Stimulated activated CD4-positive, alpha-beta T cell treated with anti-CD3 and anti-CD28 coated beads, Interleukin-12 subunit alpha, Interleukin-12 subunit beta, amount 100 ng/mL, for 48 hours (primary cell): ENCODE results near the gene FGGY.
"Not testable (repeated sequence)": the region's sequence is repeated elsewhere in the genome, so short reads cannot be mapped to it uniquely, and the experiment has no call there.

ENCODE experiments used
- DNase-seq, 3 donors: peaks; one replicate each; pipeline ENCODE4 v3.0.0-alpha.2; 2020; ENCODE audit warnings: low read depth in 2 of 3, low spot score in 1 of 3

The FGGY gene

GRCh38 chr1:59541161-59541560 is 244.3 kb downstream of the FGGY start:
- no peak for DNase-seq

GRCh38 chr1:59541891-59542290 is 245.0 kb downstream of the FGGY start:
- no peak for DNase-seq

DNA sequence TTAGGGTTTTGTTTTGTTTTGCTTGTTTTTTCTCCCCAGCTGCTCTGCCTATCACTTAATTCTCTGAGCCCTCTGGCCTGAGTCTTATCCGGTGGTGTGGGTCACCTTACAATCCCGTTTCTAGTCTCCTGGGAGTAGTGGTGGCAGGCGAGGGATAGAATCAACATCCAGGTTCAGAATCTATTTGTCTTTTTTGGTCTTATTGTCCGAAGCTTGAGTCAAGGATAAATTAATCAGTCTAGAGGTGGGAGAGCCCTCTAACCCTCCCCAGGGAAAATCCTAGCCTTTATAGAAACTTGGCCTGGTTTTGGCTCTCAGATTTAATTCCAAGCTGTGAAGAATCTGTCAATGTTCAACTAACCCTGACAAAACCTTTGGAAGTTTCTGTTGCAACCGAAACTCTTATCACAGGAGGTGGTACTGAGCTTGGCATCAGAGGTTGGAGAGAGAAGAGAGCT is 246.3 kb downstream of the FGGY start:
- no peak for DNase-seq

DNA sequence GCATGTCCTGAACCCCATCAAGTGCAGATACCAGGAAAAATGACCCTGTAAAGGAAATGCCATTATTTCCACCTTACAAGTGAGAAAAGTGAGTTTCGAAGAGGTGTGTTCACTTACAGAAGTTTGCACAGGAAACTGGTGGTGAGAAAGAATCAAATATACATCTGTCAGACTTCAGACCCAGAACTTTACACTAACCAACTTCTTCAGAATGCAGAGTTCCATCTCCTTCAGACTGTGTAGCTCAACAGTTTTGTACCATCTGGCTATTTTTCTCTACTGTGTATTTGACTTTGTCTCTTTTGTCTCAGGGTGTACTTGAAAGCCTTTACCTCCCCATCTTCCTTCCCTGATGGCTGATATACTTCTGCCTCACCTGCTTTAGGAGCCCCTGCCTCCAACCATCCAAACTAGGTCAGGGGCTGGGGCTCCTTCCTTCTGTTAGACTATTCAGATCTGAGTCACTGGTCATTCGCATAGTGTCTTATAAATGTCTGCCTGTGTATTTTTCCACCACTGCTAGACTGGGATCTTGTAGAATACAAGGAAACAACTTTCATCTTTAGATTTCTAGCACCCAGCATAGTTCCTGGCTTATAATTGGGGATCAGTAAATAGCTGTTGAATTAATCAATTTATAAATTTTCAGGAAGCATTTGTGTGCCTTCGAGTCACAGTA is 247.9 kb downstream of the FGGY start:
- DNase-seq = no peak

- DNase-seq = no peak
These were observed 248.9 kb downstream of the FGGY start for GRCh38 chr1:59545830-59546229.

GRCh38 chr1:59549066-59549837 is 252.4 kb downstream of the FGGY start:
- DNase-seq = no peak

DNA sequence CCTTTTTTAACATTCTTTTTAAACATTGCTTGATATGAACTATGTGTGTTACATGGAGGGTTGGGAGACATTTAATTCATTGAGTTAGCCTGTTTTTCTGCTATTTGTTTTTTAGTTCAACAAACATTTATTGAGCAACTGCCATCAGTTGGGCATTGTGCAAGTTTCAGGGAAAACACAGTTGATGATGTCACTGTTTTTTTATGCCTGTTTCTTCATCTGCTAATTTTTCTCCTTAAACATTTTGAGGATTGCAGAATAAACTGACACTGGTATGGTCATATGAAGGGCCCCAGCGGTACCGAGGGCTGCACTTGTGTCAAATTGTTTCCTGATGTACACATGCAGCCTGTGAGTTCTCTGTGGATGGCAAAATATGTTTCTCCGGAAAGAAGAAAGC is 253.0 kb downstream of the FGGY start:
- DNase-seq = no peak

DNA sequence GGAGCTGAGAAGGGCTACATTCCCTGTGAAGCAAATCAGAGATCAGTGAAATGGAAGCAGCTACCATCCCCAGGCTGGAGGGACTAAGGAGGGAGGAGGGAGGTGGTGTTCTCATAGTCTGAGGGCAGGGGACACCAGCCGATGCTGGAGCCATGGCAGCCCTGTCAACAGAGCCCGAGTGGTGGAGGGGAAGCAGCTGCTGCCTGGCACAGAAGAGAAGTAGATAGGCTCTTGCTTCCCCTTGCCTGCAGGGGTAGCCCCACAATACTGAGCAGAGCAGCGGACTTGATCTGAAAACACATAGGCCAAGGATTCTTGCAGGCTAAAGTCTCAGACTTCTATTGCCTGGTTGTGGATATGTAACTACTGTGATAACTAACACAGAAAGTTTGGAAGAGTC is 255.1 kb downstream of the FGGY start:
- DNase-seq = no peak

DNA sequence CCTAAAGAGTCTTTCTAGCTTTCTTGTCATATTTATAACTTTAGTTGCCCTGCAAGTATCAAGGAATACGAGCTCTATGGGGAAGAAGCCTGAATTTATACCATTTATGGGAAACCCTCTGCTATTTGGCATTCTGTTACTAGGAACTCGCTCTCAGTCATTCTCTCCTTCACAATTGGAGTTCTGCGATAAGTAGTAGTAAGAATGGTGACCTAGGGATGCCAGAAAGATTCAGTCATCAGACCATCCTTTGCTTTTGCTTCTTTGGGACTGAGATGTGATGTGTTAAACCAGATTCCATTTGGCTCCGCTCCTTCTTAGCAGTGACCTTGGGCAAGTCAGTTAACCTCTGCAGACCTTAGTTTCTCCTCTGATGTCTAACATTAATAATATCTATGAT is 256.5 kb downstream of the FGGY start:
- no peak for DNase-seq

GRCh38 chr1:59554011-59554663 is 257.2 kb downstream of the FGGY start:
- DNase-seq = no peak

- no peak for DNase-seq
These were observed 257.9 kb downstream of the FGGY start for GRCh38 chr1:59554752-59555151.

DNA sequence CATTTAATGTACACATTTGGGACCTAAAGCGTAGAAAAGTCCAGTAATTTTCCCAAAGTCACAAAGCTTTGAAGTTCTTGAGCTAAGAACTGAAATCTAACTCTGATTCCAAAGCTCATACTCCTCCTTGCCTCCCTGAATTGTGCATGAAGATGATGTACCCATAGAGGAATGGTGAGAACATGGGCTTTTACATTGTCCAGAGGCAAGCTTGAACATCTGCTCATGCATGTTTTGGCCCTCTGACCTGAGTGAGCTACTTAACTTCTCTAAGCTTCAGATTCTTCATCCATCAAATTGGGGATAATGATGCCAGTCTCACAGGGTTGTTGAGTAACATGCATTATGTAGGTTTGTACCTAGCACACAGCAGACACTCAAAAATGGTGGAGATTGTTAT is 259.5 kb downstream of the FGGY start:
- no peak for DNase-seq

- DNase-seq = no peak
These were observed 260.1 kb downstream of the FGGY start for GRCh38 chr1:59556802-59557548.

- DNase-seq = no peak
These were observed 260.6 kb downstream of the FGGY start for GRCh38 chr1:59557549-59557885.

GRCh38 chr1:59558580-59558979 is 261.7 kb downstream of the FGGY start:
- DNase-seq = not testable (repeated sequence)

DNA sequence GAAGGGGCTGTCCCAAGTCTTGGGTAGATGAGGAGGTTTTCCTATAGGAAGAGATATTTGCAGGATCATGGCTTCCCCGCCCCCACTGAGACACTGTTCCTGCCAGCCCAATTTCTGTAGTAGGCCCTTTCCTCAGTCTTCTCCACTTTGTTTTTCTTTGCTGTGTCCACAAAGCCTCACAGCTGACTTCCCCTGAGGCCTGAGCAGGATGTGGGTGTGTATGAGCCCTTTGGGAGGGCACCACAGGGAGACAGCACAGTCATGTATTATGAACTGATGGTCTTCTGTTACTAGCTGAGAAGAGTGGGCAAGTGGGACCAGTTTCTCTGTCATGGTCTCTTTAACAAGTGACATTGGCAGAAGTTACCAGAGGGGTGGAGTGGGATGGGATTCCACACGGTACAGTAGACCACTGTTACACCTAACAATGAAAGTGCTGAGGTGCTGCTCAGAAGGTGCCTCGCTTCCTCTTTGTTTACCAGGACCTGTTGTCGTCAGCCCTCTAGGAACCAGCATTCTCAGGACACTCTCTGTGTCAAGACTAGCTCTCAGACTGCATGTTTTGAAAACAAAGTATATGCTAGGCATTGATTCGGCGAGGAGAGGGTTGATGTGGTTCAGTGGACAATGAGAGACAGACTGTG is 264.0 kb downstream of the FGGY start:
- no peak for DNase-seq

- no peak for DNase-seq
These were observed 264.9 kb downstream of the FGGY start for GRCh38 chr1:59561796-59562195.

DNA sequence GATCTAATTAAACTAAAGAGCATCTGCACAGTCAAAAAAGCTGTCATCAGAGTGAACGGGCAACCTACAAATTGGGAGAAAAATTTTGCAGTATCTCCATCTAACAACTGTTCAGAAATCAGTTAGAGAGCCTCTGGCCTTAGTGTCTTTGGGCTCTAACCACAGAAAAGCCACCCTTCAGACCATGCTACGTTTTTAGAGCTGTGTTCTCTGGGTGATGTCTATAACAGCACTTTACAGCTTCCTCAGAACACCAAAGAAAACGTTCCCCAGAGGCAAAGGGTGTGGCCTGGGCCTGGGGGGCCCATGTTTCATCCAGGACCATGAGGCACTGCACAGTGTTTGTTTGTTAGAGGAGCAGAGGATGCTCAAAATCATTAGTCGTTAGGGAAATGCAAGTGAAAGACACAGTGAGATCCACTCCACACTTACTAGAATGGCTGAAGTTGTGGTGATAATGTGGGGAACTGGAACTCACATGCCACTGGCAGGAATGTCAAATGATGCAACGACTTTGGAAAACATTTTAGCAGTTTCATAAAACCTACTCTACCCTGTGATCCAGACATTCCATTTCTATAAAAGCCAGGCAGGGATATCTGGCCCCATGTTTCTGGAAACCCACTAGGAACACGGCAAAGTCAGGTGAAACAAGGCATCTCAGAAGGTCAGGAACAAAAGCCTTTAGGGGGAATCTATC is 267.4 kb downstream of the FGGY start:
- DNase-seq = no peak

DNA sequence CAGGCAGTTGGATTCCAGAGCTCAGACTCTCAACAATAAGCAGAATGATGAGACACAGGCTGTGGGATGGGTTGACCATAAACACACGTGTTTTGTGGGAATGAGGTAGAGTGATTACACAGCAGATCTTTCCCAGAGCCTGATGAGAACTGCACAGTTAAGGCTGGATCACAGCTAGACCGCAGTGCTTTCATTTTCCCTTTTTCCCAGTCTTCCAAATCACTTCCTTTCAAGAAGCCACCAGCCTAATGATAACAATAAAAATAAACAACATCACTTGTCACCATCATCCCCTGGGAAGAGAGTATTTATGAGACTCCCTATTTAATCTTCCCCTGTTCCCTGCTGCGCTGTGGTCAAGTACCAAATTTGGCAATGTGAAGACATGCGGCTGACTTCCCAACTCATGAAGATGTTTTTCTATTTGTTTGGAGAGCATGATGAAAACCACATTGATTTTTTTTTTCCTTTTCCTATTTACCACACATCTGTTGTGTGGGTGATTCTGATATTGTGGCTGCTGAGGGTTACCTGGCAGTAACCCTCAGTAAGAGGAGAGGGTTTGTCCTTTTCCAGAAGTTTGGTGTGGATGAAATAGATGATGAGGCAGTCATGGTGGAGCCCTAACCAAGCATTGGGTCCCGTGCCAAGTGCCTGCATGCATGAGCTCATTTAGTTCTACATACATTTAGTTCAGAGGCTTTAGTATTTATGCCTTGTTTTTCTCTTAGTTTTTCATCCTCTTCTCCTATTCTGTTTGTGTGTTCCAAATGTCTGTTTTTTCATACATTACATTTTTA is 268.9 kb downstream of the FGGY start:
- DNase-seq = no peak
